K562 (cell line): ENCODE measurements around the gene FBXO46. TPM values are rescaled to one million over a fixed set of nuclear protein-coding genes. Genes with fewer than 3 reads are reported as not detected.

Experiments
- BMI1 ChIP-seq: fragments of 150-350 bp; IDR thresholded peaks from 2 replicates; pipeline ENCODE4 v1.6.1; 2014; ENCODE audit warnings: low read length
- FOXA3 ChIP-seq, 2 experiments: fragments of 450-650 bp in 1 of 2; sonication (generic) in 1 of 2; formaldehyde crosslinking; IDR thresholded peaks in 1 of 2; conservative IDR thresholded peaks in 1 of 2; 2 replicates each; pipeline versions ENCODE4 v1.4.0 to v1.8.0; 2020 to 2022; ENCODE audit warnings: mild to moderate bottlenecking in 2 of 2, missing genetic modification reagents in 1 of 2
- HDAC1 ChIP-seq, 2 experiments: fragments of 450-650 bp; IDR thresholded peaks; 2 replicates each; pipeline ENCODE4 v1.6.1; 2016 to 2017; ENCODE audit warnings: inconsistent platforms in 1 of 2, mild to moderate bottlenecking in 1 of 2, moderate library complexity in 1 of 2
- HDAC6 ChIP-seq: IDR thresholded peaks from 2 replicates; pipeline ENCODE4 v1.6.1; 2012; ENCODE audit warnings: low read depth, mild to moderate bottlenecking, control low read depth, inconsistent platforms, low read length, moderate library complexity
- HMGN3 ChIP-seq: IDR thresholded peaks from 2 replicates; pipeline ENCODE4 v1.6.1; 2011; ENCODE audit warnings: borderline replicate concordance, low read depth, mild to moderate bottlenecking, mixed read lengths, low read length; ENCODE audit not compliant: insufficient read length; ENCODE audit errors: extremely low read depth
- ILK ChIP-seq: fragments of 450-650 bp; IDR thresholded peaks from 2 replicates; pipeline ENCODE4 v1.6.1; 2016; ENCODE audit warnings: missing genetic modification characterization, low read depth, mild to moderate bottlenecking, missing compliant biosample characterization, moderate library complexity, borderline replicate concordance
- MYBL2 ChIP-seq, 2 experiments: fragments of 450-650 bp in 1 of 2; sonication (generic) in 1 of 2; formaldehyde crosslinking in 1 of 2; IDR thresholded peaks; 2 replicates each; pipeline versions ENCODE4 v1.6.1 to v1.8.1; 2017 to 2022; ENCODE audit warnings: borderline replicate concordance in 1 of 2, inconsistent platforms in 1 of 2, low read depth in 1 of 2, mild to moderate bottlenecking in 1 of 2, missing genetic modification reagents in 1 of 2, moderate library complexity in 1 of 2
- NFATC3 ChIP-seq: fragments of 450-650 bp; IDR thresholded peaks from 2 replicates; pipeline ENCODE4 v1.6.1; 2017; ENCODE audit warnings: mild to moderate bottlenecking
- PCBP2 ChIP-seq: fragments of 200-400 bp; formaldehyde crosslinking; IDR thresholded peaks from 2 replicates; pipeline ENCODE4 v1.6.1; 2018; ENCODE audit warnings: low read length, low read depth, mild to moderate bottlenecking, moderate library complexity; ENCODE audit not compliant: poor library complexity, severe bottlenecking
- SLC30A9 ChIP-seq: fragments of 250-450 bp; sonication (Bioruptor Pico); IDR thresholded peaks from 2 replicates; pipeline ENCODE4 v1.8.0; 2022; ENCODE audit warnings: mild to moderate bottlenecking, moderate library complexity
- TFAM ChIP-seq: fragments of 250-450 bp; sonication (Bioruptor Pico); conservative IDR thresholded peaks from 2 replicates; pipeline ENCODE4 v1.5.0; 2021; ENCODE audit warnings: mild to moderate bottlenecking, moderate library complexity
- ZBTB8A ChIP-seq: fragments of 450-650 bp; IDR thresholded peaks from 2 replicates; pipeline ENCODE4 v1.6.1; 2018; ENCODE audit warnings: mild to moderate bottlenecking, moderate library complexity; ENCODE audit not compliant: partially characterized antibody
- ZNF23 ChIP-seq: fragments of 250-450 bp; sonication (Bioruptor Pico); IDR thresholded peaks from 2 replicates; pipeline ENCODE4 v1.4.0; 2020; ENCODE audit warnings: mild to moderate bottlenecking
- polyA plus RNA-seq, 8 experiments: library from polyadenylated mRNA; depleted of rRNA in 4 of 8; stranded (reverse) in 5 of 8; unstranded in 3 of 8; fragments of >200 nt; fragmentation: Nextera tagmentation in 2 of 8; fragmentation: Illumina TruSeq in 1 of 8; extraction: Ambion mirVana in 2 of 8; extraction: Trizol in 1 of 8; gene quantifications; 2 replicates each; pipeline versions ENCODE4 v1.2.1 to v1.2.3, GENCODE V29; 2011 to 2014; ENCODE audit warnings: inconsistent platforms in 1 of 8, missing spikeins in 1 of 8
- total RNA-seq, 7 experiments: library from RNA; depleted of rRNA in 6 of 7; stranded (reverse); fragments of >200 nt in 6 of 7; fragmentation: Illumina TruSeq in 2 of 7; extraction: Trizol in 2 of 7; gene quantifications; 2 replicates each; pipeline versions ENCODE4 v1.2.1 to v1.2.3, GENCODE V29; 2011 to 2021; ENCODE audit warnings: low replicate concordance in 1 of 7
- TF ChIP-seq, protein P1 (sequence below): fragments of 200-400 bp; formaldehyde crosslinking; IDR thresholded peaks from 2 replicates; pipeline ENCODE4 v1.6.1; 2017; ENCODE audit warnings: mild to moderate bottlenecking, low read depth, low read length, moderate library complexity
- TF ChIP-seq, protein P2 (sequence below): fragments of 250-450 bp; sonication (Bioruptor Pico); IDR thresholded peaks from 2 replicates; pipeline ENCODE4 v1.8.0; 2022; ENCODE audit warnings: inconsistent platforms, mild to moderate bottlenecking, moderate library complexity, borderline replicate concordance
- TF ChIP-seq, protein P3 (sequence below): sonication (generic); formaldehyde crosslinking; IDR thresholded peaks from 2 replicates; pipeline ENCODE4 v1.4.0; 2020; ENCODE audit warnings: mild to moderate bottlenecking, missing genetic modification reagents
- TF ChIP-seq, protein P4 (sequence below): fragments of 250-450 bp; sonication (Bioruptor Pico); IDR thresholded peaks from 2 replicates; pipeline ENCODE4 v1.6.1; 2021; ENCODE audit warnings: mild to moderate bottlenecking
- TF ChIP-seq, protein P5 (sequence below): fragments of 450-650 bp; IDR thresholded peaks from 2 replicates; pipeline ENCODE4 v1.6.1; 2017; ENCODE audit warnings: mild to moderate bottlenecking, moderate library complexity

Gene FBXO46
- total and polyA plus RNA-seq, 9 of the 15 experiments (the other 6 are each of a cell fraction or from before 2014, with no cell fraction given): 1.5 to 36.1 (median 7.3) TPM

DNA sequence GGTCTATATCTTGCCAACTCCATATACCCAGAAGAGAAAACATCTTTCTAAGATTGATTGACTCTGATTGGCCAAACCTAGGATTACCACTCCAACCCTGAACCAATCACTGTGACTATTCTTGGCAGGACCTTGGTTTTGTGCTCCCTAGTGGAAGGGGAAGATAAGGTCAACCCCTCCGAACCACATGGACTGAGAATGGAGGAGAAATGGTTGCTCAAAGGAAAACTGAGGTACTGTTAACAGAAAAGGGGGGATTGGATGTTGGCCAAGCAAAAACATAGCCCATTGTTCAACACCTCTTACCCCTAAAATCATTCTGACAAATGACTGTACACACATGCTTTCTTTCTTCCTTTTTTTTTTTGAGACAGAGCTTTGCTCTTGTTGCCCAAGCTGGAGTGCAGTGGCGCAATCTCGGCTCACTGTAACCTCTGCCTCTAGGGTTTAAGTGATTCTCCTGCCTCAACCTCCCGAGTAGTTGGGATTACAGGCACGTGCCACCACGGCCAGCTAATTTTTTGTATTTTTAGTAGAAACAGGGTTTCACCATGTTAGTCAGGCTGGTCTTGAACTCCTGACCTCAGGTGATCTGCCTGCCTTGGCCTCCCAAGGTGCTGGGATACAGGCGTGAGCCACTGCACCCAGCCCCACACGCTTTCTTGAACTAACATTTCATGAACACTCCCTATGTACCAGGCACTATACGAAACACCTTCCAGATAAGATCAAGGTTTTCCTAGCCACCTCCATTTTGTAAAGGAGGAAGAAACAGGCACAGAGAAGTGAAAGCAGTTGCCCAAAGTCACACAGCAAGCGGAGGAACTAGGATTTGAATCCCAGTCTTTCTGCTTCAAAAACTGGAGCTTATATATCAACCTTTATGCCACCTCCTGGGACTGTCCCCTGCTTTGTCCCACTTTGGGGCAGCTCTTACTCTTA is 9.1 kb upstream of the FBXO46 start (continued):
- TF ChIP-seq, protein P1, sequence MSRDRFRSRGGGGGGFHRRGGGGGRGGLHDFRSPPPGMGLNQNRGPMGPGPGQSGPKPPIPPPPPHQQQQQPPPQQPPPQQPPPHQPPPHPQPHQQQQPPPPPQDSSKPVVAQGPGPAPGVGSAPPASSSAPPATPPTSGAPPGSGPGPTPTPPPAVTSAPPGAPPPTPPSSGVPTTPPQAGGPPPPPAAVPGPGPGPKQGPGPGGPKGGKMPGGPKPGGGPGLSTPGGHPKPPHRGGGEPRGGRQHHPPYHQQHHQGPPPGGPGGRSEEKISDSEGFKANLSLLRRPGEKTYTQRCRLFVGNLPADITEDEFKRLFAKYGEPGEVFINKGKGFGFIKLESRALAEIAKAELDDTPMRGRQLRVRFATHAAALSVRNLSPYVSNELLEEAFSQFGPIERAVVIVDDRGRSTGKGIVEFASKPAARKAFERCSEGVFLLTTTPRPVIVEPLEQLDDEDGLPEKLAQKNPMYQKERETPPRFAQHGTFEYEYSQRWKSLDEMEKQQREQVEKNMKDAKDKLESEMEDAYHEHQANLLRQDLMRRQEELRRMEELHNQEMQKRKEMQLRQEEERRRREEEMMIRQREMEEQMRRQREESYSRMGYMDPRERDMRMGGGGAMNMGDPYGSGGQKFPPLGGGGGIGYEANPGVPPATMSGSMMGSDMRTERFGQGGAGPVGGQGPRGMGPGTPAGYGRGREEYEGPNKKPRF: no peak
- TF ChIP-seq, protein P2, sequence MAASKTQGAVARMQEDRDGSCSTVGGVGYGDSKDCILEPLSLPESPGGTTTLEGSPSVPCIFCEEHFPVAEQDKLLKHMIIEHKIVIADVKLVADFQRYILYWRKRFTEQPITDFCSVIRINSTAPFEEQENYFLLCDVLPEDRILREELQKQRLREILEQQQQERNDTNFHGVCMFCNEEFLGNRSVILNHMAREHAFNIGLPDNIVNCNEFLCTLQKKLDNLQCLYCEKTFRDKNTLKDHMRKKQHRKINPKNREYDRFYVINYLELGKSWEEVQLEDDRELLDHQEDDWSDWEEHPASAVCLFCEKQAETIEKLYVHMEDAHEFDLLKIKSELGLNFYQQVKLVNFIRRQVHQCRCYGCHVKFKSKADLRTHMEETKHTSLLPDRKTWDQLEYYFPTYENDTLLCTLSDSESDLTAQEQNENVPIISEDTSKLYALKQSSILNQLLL (CRISPR knock-in tag): no peak
- TF ChIP-seq, protein P3, sequence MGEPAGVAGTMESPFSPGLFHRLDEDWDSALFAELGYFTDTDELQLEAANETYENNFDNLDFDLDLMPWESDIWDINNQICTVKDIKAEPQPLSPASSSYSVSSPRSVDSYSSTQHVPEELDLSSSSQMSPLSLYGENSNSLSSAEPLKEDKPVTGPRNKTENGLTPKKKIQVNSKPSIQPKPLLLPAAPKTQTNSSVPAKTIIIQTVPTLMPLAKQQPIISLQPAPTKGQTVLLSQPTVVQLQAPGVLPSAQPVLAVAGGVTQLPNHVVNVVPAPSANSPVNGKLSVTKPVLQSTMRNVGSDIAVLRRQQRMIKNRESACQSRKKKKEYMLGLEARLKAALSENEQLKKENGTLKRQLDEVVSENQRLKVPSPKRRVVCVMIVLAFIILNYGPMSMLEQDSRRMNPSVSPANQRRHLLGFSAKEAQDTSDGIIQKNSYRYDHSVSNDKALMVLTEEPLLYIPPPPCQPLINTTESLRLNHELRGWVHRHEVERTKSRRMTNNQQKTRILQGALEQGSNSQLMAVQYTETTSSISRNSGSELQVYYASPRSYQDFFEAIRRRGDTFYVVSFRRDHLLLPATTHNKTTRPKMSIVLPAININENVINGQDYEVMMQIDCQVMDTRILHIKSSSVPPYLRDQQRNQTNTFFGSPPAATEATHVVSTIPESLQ (CRISPR knock-in tag): no peak
- TF ChIP-seq HDAC6 (no peak), ZNF23 (no peak), FOXA3 (CRISPR knock-in tag; conservative IDR thresholded peaks at IDR 0.05 in 1 of 2, IDR thresholded peaks at IDR 0.05 in 1 of 2) (no peak), PCBP2 (no peak), MYBL2 (IDR thresholded peaks at IDR 0.05; ENCODE audit: low read depth) (no peak), MYBL2 (CRISPR knock-in tag; IDR thresholded peaks at IDR 0.05; ENCODE audit: borderline replicate concordance) (no peak), BMI1 (no peak), HDAC1 (IDR thresholded peaks at IDR 0.05) (peak in 1 of 2 experiments; percentile 46; a peak in 1 of 4 replicates), NFATC3 (0 out of 2 replicates have a peak, but pooled peaks have one; percentile 25), TFAM (no peak), HMGN3 (no peak), SLC30A9 (CRISPR knock-in tag) (no peak), ILK (tag) (no peak), ZBTB8A (no peak)
- TF ChIP-seq, protein P4, sequence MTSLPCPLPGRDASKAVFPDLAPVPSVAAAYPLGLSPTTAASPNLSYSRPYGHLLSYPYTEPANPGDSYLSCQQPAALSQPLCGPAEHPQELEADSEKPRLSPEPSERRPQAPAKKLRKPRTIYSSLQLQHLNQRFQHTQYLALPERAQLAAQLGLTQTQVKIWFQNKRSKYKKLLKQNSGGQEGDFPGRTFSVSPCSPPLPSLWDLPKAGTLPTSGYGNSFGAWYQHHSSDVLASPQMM (CRISPR knock-in tag): no peak
- TF ChIP-seq, protein P5, sequence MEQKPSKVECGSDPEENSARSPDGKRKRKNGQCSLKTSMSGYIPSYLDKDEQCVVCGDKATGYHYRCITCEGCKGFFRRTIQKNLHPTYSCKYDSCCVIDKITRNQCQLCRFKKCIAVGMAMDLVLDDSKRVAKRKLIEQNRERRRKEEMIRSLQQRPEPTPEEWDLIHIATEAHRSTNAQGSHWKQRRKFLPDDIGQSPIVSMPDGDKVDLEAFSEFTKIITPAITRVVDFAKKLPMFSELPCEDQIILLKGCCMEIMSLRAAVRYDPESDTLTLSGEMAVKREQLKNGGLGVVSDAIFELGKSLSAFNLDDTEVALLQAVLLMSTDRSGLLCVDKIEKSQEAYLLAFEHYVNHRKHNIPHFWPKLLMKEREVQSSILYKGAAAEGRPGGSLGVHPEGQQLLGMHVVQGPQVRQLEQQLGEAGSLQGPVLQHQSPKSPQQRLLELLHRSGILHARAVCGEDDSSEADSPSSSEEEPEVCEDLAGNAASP: no peak
